ENCODE data around the gene ZFC3H1. TPM values are rescaled to one million over a fixed set of nuclear protein-coding genes. Genes with fewer than 3 reads are reported as not detected.

The ZFC3H1 gene
- total and polyA plus RNA-seq, 9 of the 15 experiments (the other 6 are each of a cell fraction or from before 2014, with no cell fraction given): 14.8 to 80.5 (median 22.1) TPM

GRCh38 chr12:71671816-71672215 lies 8.2 kb upstream of the ZFC3H1 start (continued):
- no peak for TF ChIP-seq ZNF551 (CRISPR knock-in tag; IDR thresholded peaks at IDR 0.05)
- no peak for TF ChIP-seq PCBP2 (IDR thresholded peaks at IDR 0.05; ENCODE audit: low read depth, low read length, poor library complexity, severe bottlenecking)
- no peak for TF ChIP-seq ARNT (IDR thresholded peaks at IDR 0.05)
- peak; percentile 37 for TF ChIP-seq MEIS2 (IDR thresholded peaks at IDR 0.05; ENCODE audit: partially characterized antibody)
- no peak for TF ChIP-seq DEAF1 (CRISPR knock-in tag; IDR thresholded peaks at IDR 0.05)
- no peak for TF ChIP-seq CHD4 (IDR thresholded peaks at IDR 0.05; ENCODE audit: insufficient read depth, insufficient replicate concordance, low read depth, low read length, poor library complexity, severe bottlenecking)
- no peak for TF ChIP-seq GTF2F1 (IDR thresholded peaks at IDR 0.05; ENCODE audit: low read depth, low read length)
- no peak for TF ChIP-seq ZSCAN32 (CRISPR knock-in tag; IDR thresholded peaks at IDR 0.05)
- TF ChIP-seq NCOA1 (IDR thresholded peaks at IDR 0.05; ENCODE audit: low read depth): no peak
- TF ChIP-seq GMEB1 (CRISPR knock-in tag; IDR thresholded peaks at IDR 0.05): no peak
- TF ChIP-seq IRF1 (CRISPR knock-in tag; IDR thresholded peaks at IDR 0.05; ENCODE audit: borderline replicate concordance): no peak
- TF ChIP-seq ZNF354B (CRISPR knock-in tag; IDR thresholded peaks at IDR 0.05): no peak
- no peak for TF ChIP-seq STAG1 (CRISPR knock-in tag; IDR thresholded peaks at IDR 0.05; ENCODE audit: borderline replicate concordance)
- TF ChIP-seq FOXA1 (IDR thresholded peaks at IDR 0.05; ENCODE audit: borderline replicate concordance): no peak
- TF ChIP-seq SMARCE1 (IDR thresholded peaks at IDR 0.05): peak; percentile 58
- TF ChIP-seq ZNF431 (CRISPR knock-in tag; IDR thresholded peaks at IDR 0.05): no peak
- TF ChIP-seq PBX2 (CRISPR knock-in tag; IDR thresholded peaks at IDR 0.05; ENCODE audit: low read depth): no peak
- TF ChIP-seq PBX2 (tag; conservative IDR thresholded peaks at IDR 0.05; ENCODE audit: low read depth): peak; percentile 27; the same call in 1 of the 2 replicates
- no peak for TF ChIP-seq AFF4 (CRISPR knock-in tag; IDR thresholded peaks at IDR 0.05)

All from K562 (cell line).